ENCODE results near the gene PRSS33.

DNA sequence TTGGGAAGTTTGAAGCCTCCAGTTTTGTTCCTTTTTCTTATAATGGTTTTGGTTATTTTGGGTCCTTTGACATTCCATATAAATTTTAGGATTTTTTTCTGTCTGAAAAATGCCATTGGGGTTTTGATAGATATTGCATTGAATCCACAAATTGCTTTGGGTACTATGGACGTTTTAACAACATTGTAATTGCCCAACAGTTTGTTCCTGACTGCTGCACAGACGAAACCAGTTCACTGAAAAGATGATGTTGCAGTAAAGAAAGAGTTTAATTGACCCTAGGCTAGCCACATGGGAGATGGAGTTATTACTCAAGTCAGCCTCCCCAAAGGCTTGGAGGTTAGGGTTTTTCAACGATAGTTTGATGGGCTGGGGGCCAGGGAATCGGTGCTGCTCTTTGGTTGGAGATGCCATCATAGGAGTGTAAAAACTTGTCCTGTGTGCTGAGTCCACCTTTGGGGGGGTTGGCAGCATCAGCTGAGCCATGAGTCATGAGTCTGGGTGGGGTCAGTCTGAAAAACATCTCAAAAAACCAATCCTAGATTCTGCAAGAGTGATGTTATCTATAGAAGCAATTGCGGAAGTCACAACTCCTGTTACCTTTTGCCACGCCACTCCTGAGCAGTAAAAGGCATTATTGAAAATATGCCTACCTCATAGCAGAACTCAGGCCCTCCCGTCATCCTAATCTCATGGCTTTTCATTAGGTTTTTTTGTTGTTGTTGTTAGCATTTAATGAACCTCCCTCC lies 8.2 kb upstream of the PRSS33 start:
- TF ChIP-seq EZH2 (IDR thresholded peaks at IDR 0.05; ENCODE audit: low read depth, low read length, severe bottlenecking) (no peak), POLR2A (IDR thresholded peaks at IDR 0.05; ENCODE audit: control extremely low read depth in 1 of 2, low read depth in 2 of 2, low read length in 2 of 2) (no peak), EP300 (IDR thresholded peaks at IDR 0.05; ENCODE audit: borderline replicate concordance in 1 of 2, low read depth in 2 of 2, low read length in 2 of 2) (no peak), CHD2 (IDR thresholded peaks at IDR 0.05; ENCODE audit: low read length) (no peak), TBP (IDR thresholded peaks at IDR 0.05; ENCODE audit: low read depth, low read length) (no peak), YY1 (IDR thresholded peaks at IDR 0.05; ENCODE audit: low read depth, low read length) (no peak), RBBP5 (IDR thresholded peaks at IDR 0.05; ENCODE audit: borderline replicate concordance, low read depth, low read length) (no peak), SIX5 (IDR thresholded peaks at IDR 0.05; ENCODE audit: low read depth, low read length) (no peak), JUND (IDR thresholded peaks at IDR 0.05; ENCODE audit: low read length) (no peak), RAD21 (IDR thresholded peaks at IDR 0.05 in 1 of 2, conservative IDR thresholded peaks at IDR 0.05 in 1 of 2; ENCODE audit: low read depth in 2 of 2, low read length in 2 of 2) (no peak)
- TF ChIP-seq, protein P1, sequence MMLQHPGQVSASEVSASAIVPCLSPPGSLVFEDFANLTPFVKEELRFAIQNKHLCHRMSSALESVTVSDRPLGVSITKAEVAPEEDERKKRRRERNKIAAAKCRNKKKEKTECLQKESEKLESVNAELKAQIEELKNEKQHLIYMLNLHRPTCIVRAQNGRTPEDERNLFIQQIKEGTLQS (IDR thresholded peaks at IDR 0.05; ENCODE audit: insufficient read depth, low read depth, low read length): no peak
- TF ChIP-seq, protein P2, sequence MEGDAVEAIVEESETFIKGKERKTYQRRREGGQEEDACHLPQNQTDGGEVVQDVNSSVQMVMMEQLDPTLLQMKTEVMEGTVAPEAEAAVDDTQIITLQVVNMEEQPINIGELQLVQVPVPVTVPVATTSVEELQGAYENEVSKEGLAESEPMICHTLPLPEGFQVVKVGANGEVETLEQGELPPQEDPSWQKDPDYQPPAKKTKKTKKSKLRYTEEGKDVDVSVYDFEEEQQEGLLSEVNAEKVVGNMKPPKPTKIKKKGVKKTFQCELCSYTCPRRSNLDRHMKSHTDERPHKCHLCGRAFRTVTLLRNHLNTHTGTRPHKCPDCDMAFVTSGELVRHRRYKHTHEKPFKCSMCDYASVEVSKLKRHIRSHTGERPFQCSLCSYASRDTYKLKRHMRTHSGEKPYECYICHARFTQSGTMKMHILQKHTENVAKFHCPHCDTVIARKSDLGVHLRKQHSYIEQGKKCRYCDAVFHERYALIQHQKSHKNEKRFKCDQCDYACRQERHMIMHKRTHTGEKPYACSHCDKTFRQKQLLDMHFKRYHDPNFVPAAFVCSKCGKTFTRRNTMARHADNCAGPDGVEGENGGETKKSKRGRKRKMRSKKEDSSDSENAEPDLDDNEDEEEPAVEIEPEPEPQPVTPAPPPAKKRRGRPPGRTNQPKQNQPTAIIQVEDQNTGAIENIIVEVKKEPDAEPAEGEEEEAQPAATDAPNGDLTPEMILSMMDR (IDR thresholded peaks at IDR 0.05; ENCODE audit: control extremely low read depth in 1 of 3, insufficient read depth in 1 of 3, low read depth in 1 of 3, low read length in 3 of 3): no peak
- TF ChIP-seq, protein P3, sequence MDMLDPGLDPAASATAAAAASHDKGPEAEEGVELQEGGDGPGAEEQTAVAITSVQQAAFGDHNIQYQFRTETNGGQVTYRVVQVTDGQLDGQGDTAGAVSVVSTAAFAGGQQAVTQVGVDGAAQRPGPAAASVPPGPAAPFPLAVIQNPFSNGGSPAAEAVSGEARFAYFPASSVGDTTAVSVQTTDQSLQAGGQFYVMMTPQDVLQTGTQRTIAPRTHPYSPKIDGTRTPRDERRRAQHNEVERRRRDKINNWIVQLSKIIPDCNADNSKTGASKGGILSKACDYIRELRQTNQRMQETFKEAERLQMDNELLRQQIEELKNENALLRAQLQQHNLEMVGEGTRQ (IDR thresholded peaks at IDR 0.05; ENCODE audit: low read length): no peak
- TF ChIP-seq, protein P4, sequence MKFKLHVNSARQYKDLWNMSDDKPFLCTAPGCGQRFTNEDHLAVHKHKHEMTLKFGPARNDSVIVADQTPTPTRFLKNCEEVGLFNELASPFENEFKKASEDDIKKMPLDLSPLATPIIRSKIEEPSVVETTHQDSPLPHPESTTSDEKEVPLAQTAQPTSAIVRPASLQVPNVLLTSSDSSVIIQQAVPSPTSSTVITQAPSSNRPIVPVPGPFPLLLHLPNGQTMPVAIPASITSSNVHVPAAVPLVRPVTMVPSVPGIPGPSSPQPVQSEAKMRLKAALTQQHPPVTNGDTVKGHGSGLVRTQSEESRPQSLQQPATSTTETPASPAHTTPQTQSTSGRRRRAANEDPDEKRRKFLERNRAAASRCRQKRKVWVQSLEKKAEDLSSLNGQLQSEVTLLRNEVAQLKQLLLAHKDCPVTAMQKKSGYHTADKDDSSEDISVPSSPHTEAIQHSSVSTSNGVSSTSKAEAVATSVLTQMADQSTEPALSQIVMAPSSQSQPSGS (IDR thresholded peaks at IDR 0.05; ENCODE audit: low read length): no peak
